HG03558 (cell line): ENCODE results near the gene ASB14.
"Not testable (repeated sequence)": the region's sequence is repeated elsewhere in the genome, so short reads cannot be mapped to it uniquely, and the experiment has no call there.

ENCODE experiments used
- ATAC-seq: cut with Tn5 transposase; IDR thresholded peaks from one replicate; pipeline ENCODE4 v1.9.1; 2021; ENCODE audit warnings: moderate number of reproducible peaks; ENCODE audit not compliant: unreplicated experiment; ENCODE audit errors: extremely low read depth

Gene ASB14

GRCh38 chr3:57292159-57292896 is at the start of gene ASB14:
ASB14 (minus strand) TSS chr3:57292685; CDS start chr3:57292033, 652 bp downstream.
- ATAC-seq, result no peak

GRCh38 chr3:57339071-57339642 is 46.7 kb upstream of the ASB14 start:
- not testable (repeated sequence) for ATAC-seq

- not testable (repeated sequence) for ATAC-seq
Measured at GRCh38 chr3:57338272-57339070, 46.0 kb upstream of the ASB14 start.

GRCh38 chr3:57335283-57335938 is 42.9 kb upstream of the ASB14 start:
- no peak for ATAC-seq

- ATAC-seq, result no peak
Measured at GRCh38 chr3:57331078-57331610, 38.7 kb upstream of the ASB14 start.

GRCh38 chr3:57326498-57326897 is 34.0 kb upstream of the ASB14 start:
- ATAC-seq, result not testable (repeated sequence)

- no peak for ATAC-seq
Measured at GRCh38 chr3:57314204-57314603, 21.7 kb upstream of the ASB14 start.

GRCh38 chr3:57309769-57310360 is 17.4 kb upstream of the ASB14 start:
- ATAC-seq, result no peak

- not testable (repeated sequence) for ATAC-seq
Measured at GRCh38 chr3:57303520-57303919, 11.0 kb upstream of the ASB14 start.

GRCh38 chr3:57298041-57298440 is 5.6 kb upstream of the ASB14 start:
- ATAC-seq, result no peak

- no peak for ATAC-seq
Measured at GRCh38 chr3:57292897-57293526, 527 bp upstream of the ASB14 start.

GRCh38 chr3:57288403-57288802 is 4.1 kb downstream of the ASB14 start:
- no peak for ATAC-seq

- ATAC-seq, result no peak
Measured at GRCh38 chr3:57287205-57287604, 5.3 kb downstream of the ASB14 start.

- ATAC-seq, result no peak
Measured at GRCh38 chr3:57283334-57283733, 9.2 kb downstream of the ASB14 start.

GRCh38 chr3:57281715-57282114 is 10.8 kb downstream of the ASB14 start:
- ATAC-seq, result no peak

GRCh38 chr3:57279685-57280084 is 12.8 kb downstream of the ASB14 start:
- ATAC-seq, result no peak

- ATAC-seq, result no peak
Measured at GRCh38 chr3:57278237-57278636, 14.2 kb downstream of the ASB14 start.

- ATAC-seq, result no peak
Measured at GRCh38 chr3:57275393-57275792, 17.1 kb downstream of the ASB14 start.

- ATAC-seq, result no peak
Measured at GRCh38 chr3:57274845-57275244, 17.6 kb downstream of the ASB14 start.

GRCh38 chr3:57268416-57268815 is 24.1 kb downstream of the ASB14 start:
- no peak for ATAC-seq
